Measurements from ENCODE around the gene MRPS27. TPM values are rescaled to one million over a fixed set of nuclear protein-coding genes. Genes with fewer than 3 reads are reported as not detected.

Gene MRPS27
- total RNA-seq, 1 donor from 2014 or later: 63.2 TPM

GRCh38 chr5:72255670-72256069, 64.4 kb downstream of the MRPS27 start:
- no peak for ATAC-seq

- ATAC-seq: no peak
These were observed 64.8 kb downstream of the MRPS27 start for GRCh38 chr5:72255237-72255636.

GRCh38 chr5:72252574-72253155, 67.4 kb downstream of the MRPS27 start:
- ATAC-seq: no peak

GRCh38 chr5:72252008-72252407, 68.0 kb downstream of the MRPS27 start:
- no peak for ATAC-seq

- ATAC-seq: peak; percentile 8
These were observed 68.7 kb downstream of the MRPS27 start for GRCh38 chr5:72251386-72251785.

GRCh38 chr5:72248410-72248981, 71.5 kb downstream of the MRPS27 start:
- ATAC-seq: no peak

- ATAC-seq: no peak
These were observed 73.0 kb downstream of the MRPS27 start for GRCh38 chr5:72246954-72247442.

GRCh38 chr5:72245951-72246532, 74.0 kb downstream of the MRPS27 start:
- ATAC-seq: peak; percentile 52

GRCh38 chr5:72245546-72245945, 74.5 kb downstream of the MRPS27 start:
- ATAC-seq: no peak

- ATAC-seq: peak; percentile 53
These were observed 75.1 kb downstream of the MRPS27 start for GRCh38 chr5:72244862-72245371.

- ATAC-seq: no peak
These were observed 76.3 kb downstream of the MRPS27 start for GRCh38 chr5:72243706-72244105.

GRCh38 chr5:72242796-72243475, 77.1 kb downstream of the MRPS27 start:
- no peak for ATAC-seq

- no peak for ATAC-seq
These were observed 78.6 kb downstream of the MRPS27 start for GRCh38 chr5:72241346-72242003.

- no peak for ATAC-seq
These were observed 81.2 kb downstream of the MRPS27 start for GRCh38 chr5:72238712-72239445.

- peak; percentile 54 for ATAC-seq
These were observed 82.2 kb downstream of the MRPS27 start for GRCh38 chr5:72237879-72238278.

GRCh38 chr5:72237415-72237814, 82.6 kb downstream of the MRPS27 start:
- no peak for ATAC-seq

- ATAC-seq: no peak
These were observed 84.3 kb downstream of the MRPS27 start for GRCh38 chr5:72235725-72236124.

GRCh38 chr5:72234868-72235267, 85.2 kb downstream of the MRPS27 start:
- no peak for ATAC-seq

GRCh38 chr5:72234265-72234700, 85.8 kb downstream of the MRPS27 start:
- ATAC-seq: peak; percentile 67

GRCh38 chr5:72233835-72234234, 86.2 kb downstream of the MRPS27 start:
- ATAC-seq: no peak

- no peak for ATAC-seq
These were observed 87.2 kb downstream of the MRPS27 start for GRCh38 chr5:72232838-72233237.

All from esophagus mucosa (tissue), 1 donor.